ENCODE measurements around the gene VEGFC. TPM values are rescaled to one million over a fixed set of nuclear protein-coding genes. Genes with fewer than 3 reads are reported as not detected.

VEGFC gene
- total and polyA plus RNA-seq, 8 donors: 6.3 to 30.5 (median 25.4) TPM

DNA sequence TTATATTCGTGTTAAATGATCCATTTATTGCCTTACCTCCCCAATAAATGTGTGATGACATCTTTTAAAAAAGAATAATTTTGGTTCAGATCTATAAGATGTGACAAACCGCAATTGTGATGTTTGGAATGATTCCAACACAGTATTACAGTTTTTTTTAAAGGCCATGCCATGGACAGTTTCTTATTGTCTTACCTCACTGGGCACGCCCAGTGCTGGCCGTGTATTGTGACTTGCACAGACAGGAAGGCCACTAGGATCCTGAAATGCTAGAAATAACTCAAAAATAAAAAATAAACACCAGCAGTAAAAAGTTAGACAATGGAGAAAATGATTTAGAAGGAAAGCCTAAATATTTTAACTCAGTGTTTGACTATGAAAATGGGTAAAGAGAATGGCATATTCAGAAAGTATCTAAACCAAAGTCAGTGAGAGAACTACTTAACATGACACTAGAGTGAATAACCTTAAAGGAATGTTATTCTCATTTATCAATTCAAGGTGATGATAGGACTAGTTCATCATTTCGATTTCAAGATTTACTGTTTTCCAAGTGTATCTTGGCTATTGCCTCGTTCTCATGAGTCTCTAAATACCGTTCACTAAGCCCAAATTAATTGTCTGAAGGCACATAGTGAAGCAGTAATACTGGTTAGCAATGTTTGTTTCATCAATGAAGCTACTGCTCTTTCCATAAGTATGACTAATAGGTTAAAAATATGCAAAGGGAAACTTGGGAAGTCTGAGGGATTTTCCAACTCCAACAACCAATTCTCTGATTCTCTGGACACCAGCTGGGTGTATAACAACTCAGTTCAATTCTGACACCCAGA, 46.1 kb upstream of the VEGFC start:
- ATAC-seq: peak; percentile 14
- Histone ChIP-seq H3K27ac (no peak overlapping the region), H3K9me3 (no peaks in the 10 kb centered on the region), H3K4me3 (no peak overlapping the region), H3K27me3 (no peaks in the 10 kb centered on the region), H3K36me3 (no peaks in the 10 kb centered on the region), H3K4me1 (no peaks in the 10 kb centered on the region)
- intact Hi-C loops (cut with DNase I): no loop called here
- TF ChIP-seq, protein P1, sequence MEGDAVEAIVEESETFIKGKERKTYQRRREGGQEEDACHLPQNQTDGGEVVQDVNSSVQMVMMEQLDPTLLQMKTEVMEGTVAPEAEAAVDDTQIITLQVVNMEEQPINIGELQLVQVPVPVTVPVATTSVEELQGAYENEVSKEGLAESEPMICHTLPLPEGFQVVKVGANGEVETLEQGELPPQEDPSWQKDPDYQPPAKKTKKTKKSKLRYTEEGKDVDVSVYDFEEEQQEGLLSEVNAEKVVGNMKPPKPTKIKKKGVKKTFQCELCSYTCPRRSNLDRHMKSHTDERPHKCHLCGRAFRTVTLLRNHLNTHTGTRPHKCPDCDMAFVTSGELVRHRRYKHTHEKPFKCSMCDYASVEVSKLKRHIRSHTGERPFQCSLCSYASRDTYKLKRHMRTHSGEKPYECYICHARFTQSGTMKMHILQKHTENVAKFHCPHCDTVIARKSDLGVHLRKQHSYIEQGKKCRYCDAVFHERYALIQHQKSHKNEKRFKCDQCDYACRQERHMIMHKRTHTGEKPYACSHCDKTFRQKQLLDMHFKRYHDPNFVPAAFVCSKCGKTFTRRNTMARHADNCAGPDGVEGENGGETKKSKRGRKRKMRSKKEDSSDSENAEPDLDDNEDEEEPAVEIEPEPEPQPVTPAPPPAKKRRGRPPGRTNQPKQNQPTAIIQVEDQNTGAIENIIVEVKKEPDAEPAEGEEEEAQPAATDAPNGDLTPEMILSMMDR (IDR thresholded peaks at IDR 0.05): no peak
- DNase-seq: no peak

DNA sequence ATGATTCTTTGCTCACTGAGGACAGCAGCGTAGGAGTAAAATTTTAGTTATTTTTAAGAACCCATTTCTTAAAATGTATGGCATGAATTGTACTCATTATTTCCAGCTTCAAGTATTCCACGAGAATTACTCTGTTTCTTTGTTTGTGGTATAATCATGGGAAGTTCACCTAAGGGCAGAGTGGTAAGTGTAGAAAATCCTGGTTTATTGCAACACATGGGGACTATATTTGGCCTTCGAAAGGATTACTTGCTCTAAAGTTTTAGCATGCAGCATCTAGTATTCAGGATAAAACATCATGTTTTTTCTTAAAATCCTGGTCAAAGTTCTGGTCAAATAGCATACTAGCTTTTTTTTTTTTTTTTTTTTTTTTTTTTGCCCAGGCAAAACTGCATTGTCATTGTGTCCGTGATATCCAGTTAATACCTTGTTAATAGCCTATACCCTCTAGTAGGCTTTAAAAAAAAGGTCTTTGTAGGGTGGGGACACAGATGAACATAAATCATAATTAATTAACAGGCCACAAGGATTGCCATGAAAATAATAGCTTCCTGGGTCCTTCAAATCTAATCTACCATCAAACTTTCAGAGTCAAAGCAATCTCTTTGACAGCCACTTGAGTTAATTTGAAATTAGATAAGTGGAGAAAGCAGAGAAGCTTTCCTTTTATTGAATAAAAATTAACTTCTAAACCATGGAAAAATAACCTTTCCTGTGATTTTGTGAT, 44.6 kb upstream of the VEGFC start:
- Histone ChIP-seq H3K27me3 (no peaks in the 10 kb centered on the region), H3K4me3 (no peak overlapping the region), H3K27ac (no peak overlapping the region), H3K36me3 (no peaks in the 10 kb centered on the region), H3K9me3 (no peaks in the 10 kb centered on the region), H3K4me1 (no peaks in the 10 kb centered on the region)
- intact Hi-C loops (cut with DNase I): no loop called here
- no peak for ATAC-seq
- TF ChIP-seq, protein P1 (IDR thresholded peaks at IDR 0.05): no peak
- no peak for DNase-seq

DNA sequence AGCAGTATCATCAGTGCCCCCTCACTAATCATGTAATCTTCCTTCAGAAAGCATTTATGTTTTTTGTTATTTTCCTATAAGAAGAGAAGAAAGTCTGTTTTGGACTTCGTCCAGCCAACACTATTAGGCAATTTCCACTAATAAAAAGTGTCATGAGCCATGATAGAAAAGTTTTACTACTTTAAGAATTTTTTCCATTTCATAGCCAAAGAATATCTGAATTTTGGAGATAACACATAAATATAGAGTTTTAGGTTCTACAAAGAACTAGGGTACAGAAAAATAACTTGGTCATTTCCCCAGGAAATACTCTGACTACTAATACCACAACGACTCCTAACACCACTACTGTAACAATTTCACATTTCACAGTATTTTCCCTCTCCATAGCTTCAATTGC, 41.8 kb upstream of the VEGFC start:
- H3K27me3 ChIP-seq: no peaks in the 10 kb centered on the region
- ATAC-seq: no peak
- no peaks in the 10 kb centered on the region for H3K9me3 ChIP-seq
- DNase-seq: no peak
- intact Hi-C loops (cut with DNase I): no loop called here
- H3K27ac ChIP-seq: no peak overlapping the region
- no peak overlapping the region for H3K4me3 ChIP-seq
- TF ChIP-seq, protein P1 (IDR thresholded peaks at IDR 0.05): no peak
- H3K36me3 ChIP-seq: no peaks in the 10 kb centered on the region
- no peaks in the 10 kb centered on the region for H3K4me1 ChIP-seq

DNA sequence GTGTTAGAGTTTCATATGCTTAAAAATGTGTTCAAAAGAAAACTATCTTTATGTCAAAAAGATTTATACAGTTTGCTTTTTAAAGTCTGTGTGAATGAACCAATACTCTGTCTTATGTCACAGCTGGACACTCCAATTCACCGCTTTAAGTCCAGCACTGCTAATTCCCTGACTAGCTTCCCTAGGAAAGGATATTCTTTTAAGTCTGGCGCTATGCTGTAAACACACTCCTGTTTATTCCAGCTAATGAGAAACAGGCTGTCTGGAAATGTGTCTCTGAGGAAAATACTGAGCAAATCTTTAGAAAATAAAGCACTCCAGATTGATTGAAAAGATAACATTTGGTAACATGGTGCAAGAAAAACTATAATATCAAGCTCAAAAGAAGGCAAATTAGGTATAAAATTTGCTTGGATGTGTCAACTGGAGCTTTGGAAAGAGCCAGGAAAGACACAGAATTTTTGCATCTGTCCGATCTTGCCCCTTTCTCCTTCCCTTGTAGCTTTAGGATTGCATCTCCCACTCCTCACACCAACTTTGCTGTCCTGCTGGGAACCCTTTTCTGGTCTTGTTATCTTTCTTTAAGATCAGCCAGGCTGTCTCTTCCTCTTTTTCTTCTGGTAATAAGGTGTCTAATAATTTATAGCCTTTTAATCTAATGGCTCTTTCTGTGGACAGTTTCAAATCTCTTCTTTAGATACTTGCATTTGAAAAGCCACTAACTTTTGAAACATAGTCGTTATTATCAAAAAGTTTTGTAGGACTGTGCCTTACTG, 40.9 kb upstream of the VEGFC start:
- Histone ChIP-seq H3K36me3 (no peaks in the 10 kb centered on the region), H3K9me3 (no peaks in the 10 kb centered on the region), H3K27me3 (no peaks in the 10 kb centered on the region), H3K4me1 (no peaks in the 10 kb centered on the region), H3K4me3 (no peak overlapping the region), H3K27ac (no peak overlapping the region)
- intact Hi-C loops (cut with DNase I): no loop called here
- DNase-seq: no peak
- TF ChIP-seq, protein P1 (IDR thresholded peaks at IDR 0.05): no peak
- no peak for ATAC-seq

DNA sequence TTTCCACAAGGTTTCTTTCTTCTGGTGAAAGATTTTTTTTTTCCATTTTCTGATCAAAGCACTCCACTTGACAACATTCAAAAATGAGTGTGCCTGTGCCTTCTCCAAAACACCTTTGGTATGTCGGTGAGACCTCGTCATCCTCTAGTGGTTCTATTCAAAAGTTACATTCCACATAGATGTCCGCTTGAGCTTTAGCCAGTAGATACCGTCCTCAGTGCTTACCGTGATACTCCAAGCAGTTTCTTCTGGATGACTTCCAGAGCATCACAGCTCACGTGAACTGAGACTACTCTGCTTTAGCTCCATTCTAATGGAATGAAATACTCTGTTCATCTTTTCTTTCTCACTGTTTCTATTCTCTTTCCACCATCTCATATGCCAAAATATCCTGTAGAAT, 38.2 kb upstream of the VEGFC start:
- intact Hi-C loops (cut with DNase I): no loop called here
- no peak overlapping the region for H3K4me3 ChIP-seq
- no peak for DNase-seq
- H3K27ac ChIP-seq: no peak overlapping the region
- no peak for ATAC-seq
- H3K9me3 ChIP-seq: no peaks in the 10 kb centered on the region
- TF ChIP-seq, protein P1 (IDR thresholded peaks at IDR 0.05): no peak
- no peaks in the 10 kb centered on the region for H3K36me3 ChIP-seq
- H3K27me3 ChIP-seq: no peaks in the 10 kb centered on the region
- H3K4me1 ChIP-seq: no peaks in the 10 kb centered on the region

Measured in left lung (tissue), 10 donors.